ENCODE data around the gene CCNA2.

Gene CCNA2

DNA sequence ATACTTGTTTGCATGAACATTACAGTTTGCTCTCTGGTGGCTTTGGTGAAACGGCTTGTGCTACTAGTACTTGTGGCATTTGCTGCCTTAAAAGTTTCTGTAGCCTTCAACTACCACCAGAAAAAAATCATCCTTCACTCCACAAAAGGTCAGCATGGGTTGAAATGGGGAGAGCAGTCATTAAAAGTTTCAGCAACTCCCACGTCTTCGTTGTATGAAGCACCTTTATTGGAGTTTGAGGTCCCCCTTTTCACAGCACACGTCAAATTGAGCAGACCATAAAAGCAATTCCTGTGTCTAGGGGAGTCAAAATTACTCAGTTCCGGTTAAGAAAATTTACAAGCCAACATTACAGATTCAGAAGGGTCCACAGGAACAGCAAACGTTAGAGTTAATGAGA is 23.0 kb upstream of the CCNA2 start:
- TF ChIP-seq, protein P1, sequence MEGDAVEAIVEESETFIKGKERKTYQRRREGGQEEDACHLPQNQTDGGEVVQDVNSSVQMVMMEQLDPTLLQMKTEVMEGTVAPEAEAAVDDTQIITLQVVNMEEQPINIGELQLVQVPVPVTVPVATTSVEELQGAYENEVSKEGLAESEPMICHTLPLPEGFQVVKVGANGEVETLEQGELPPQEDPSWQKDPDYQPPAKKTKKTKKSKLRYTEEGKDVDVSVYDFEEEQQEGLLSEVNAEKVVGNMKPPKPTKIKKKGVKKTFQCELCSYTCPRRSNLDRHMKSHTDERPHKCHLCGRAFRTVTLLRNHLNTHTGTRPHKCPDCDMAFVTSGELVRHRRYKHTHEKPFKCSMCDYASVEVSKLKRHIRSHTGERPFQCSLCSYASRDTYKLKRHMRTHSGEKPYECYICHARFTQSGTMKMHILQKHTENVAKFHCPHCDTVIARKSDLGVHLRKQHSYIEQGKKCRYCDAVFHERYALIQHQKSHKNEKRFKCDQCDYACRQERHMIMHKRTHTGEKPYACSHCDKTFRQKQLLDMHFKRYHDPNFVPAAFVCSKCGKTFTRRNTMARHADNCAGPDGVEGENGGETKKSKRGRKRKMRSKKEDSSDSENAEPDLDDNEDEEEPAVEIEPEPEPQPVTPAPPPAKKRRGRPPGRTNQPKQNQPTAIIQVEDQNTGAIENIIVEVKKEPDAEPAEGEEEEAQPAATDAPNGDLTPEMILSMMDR (IDR thresholded peaks at IDR 0.05; ENCODE audit: low read length), result no peak
- TF ChIP-seq EZH2 (IDR thresholded peaks at IDR 0.05; ENCODE audit: borderline replicate concordance, low read length), result no peak
- Histone ChIP-seq H3K9me3 (ENCODE audit: low read length) (no peaks in the 10 kb centered on the region), H3K4me3 (ENCODE audit: low read depth, low read length, poor library complexity, severe bottlenecking) (no peak overlapping the region), H4K20me1 (ENCODE audit: insufficient read depth, low read length) (no peaks in the 10 kb centered on the region), H3K9ac (ENCODE audit: low read length) (no peak overlapping the region), H3F3A (ENCODE audit: insufficient read depth, low read length) (no peaks in the 10 kb centered on the region), H3K27ac (ENCODE audit: low read depth, low read length, poor library complexity, severe bottlenecking) (no peak overlapping the region), H3K27me3 (ENCODE audit: insufficient read depth, low read length) (no peaks in the 10 kb centered on the region), H3K79me2 (ENCODE audit: insufficient read depth, low read length) (no peaks in the 10 kb centered on the region), H2AFZ (ENCODE audit: low read length) (no peak overlapping the region), H3K36me3 (ENCODE audit: insufficient read depth, low read length) (peaks cover 15% of the 10 kb centered on the region; the same call in 1 of the 2 replicates), H3K9me2 (ENCODE audit: low read depth, low read length) (no peaks in the 10 kb centered on the region), H3K4me1 (ENCODE audit: insufficient read depth, low read length, severe bottlenecking) (no peaks in the 10 kb centered on the region), H3K4me2 (ENCODE audit: low read length) (no peak overlapping the region)

DNA sequence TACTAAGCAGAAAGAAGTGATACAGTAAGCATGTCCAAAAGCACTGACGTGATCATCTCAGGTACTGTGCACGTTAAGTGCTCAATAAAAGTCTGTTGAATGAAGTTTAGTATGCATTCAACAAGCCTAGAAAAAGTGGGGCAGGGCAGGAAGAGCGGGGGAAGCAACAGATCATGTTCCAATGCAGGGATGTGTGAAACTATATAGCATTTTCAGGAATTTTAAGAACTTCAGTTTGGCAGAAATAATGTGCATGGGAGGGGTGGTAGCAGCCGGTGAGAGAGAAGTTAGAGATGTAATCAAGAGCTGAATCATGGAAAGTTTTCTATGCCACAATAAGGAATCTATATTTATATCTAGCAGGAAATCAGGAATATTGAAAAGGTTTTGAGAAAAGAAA is 19.2 kb upstream of the CCNA2 start:
- H3K9me2 ChIP-seq (ENCODE audit: low read depth, low read length), result no peaks in the 10 kb centered on the region
- H3K4me2 ChIP-seq (ENCODE audit: low read length), result no peak overlapping the region
- H3K4me1 ChIP-seq (ENCODE audit: insufficient read depth, low read length, severe bottlenecking), result no peaks in the 10 kb centered on the region
- no peaks in the 10 kb centered on the region for H3K27me3 ChIP-seq (ENCODE audit: insufficient read depth, low read length)
- no peaks in the 10 kb centered on the region for H3F3A ChIP-seq (ENCODE audit: insufficient read depth, low read length)
- no peaks in the 10 kb centered on the region for H3K9me3 ChIP-seq (ENCODE audit: low read length)
- no peak overlapping the region for H3K27ac ChIP-seq (ENCODE audit: low read depth, low read length, poor library complexity, severe bottlenecking)
- no peak overlapping the region for H3K9ac ChIP-seq (ENCODE audit: low read length)
- peaks cover 14% of the 10 kb centered on the region for H3K36me3 ChIP-seq (ENCODE audit: insufficient read depth, low read length)
- TF ChIP-seq EZH2 (IDR thresholded peaks at IDR 0.05; ENCODE audit: borderline replicate concordance, low read length), result no peak
- TF ChIP-seq, protein P1 (IDR thresholded peaks at IDR 0.05; ENCODE audit: low read length), result no peak
- no peaks in the 10 kb centered on the region for H3K79me2 ChIP-seq (ENCODE audit: insufficient read depth, low read length)
- H2AFZ ChIP-seq (ENCODE audit: low read length), result no peak overlapping the region
- H3K4me3 ChIP-seq (ENCODE audit: low read depth, low read length, poor library complexity, severe bottlenecking), result no peak overlapping the region
- no peaks in the 10 kb centered on the region for H4K20me1 ChIP-seq (ENCODE audit: insufficient read depth, low read length)

DNA sequence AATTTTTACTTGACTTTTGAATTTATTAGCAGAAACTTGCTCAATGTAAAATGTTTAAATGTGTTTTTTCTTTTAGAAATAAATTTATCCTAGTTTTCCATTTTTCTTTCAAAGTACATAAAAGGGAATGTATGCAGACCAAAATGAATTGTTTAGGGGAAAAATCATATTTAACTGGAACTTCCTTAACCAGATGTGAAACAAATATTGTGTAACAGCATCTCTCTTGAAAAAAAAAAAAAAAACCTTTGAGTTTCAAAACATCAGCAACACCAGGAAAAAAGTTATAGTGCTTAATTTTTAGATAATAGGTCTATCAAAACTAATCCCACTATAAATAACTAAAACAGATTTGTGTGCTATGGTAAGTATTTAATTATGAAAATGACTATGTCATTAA is 14.5 kb upstream of the CCNA2 start:
- Histone ChIP-seq H3K27ac (ENCODE audit: low read depth, low read length, poor library complexity, severe bottlenecking) (no peak overlapping the region), H3K36me3 (ENCODE audit: insufficient read depth, low read length) (peaks cover 9% of the 10 kb centered on the region), H3K9me3 (ENCODE audit: low read length) (no peaks in the 10 kb centered on the region), H3K9me2 (ENCODE audit: low read depth, low read length) (no peaks in the 10 kb centered on the region), H3K9ac (ENCODE audit: low read length) (no peak overlapping the region), H3K79me2 (ENCODE audit: insufficient read depth, low read length) (no peaks in the 10 kb centered on the region), H3K27me3 (ENCODE audit: insufficient read depth, low read length) (no peaks in the 10 kb centered on the region), H4K20me1 (ENCODE audit: insufficient read depth, low read length) (no peaks in the 10 kb centered on the region), H3F3A (ENCODE audit: insufficient read depth, low read length) (no peaks in the 10 kb centered on the region), H2AFZ (ENCODE audit: low read length) (no peak overlapping the region), H3K4me2 (ENCODE audit: low read length) (no peak overlapping the region), H3K4me3 (ENCODE audit: low read depth, low read length, poor library complexity, severe bottlenecking) (no peak overlapping the region), H3K4me1 (ENCODE audit: insufficient read depth, low read length, severe bottlenecking) (no peaks in the 10 kb centered on the region)
- TF ChIP-seq, protein P1 (IDR thresholded peaks at IDR 0.05; ENCODE audit: low read length), result no peak
- TF ChIP-seq EZH2 (IDR thresholded peaks at IDR 0.05; ENCODE audit: borderline replicate concordance, low read length), result no peak
